ENCODE results near the gene ATF7IP.
"Not testable (repeated sequence)": the region's sequence is repeated elsewhere in the genome, so short reads cannot be mapped to it uniquely, and the experiment has no call there.

ATF7IP gene

DNA sequence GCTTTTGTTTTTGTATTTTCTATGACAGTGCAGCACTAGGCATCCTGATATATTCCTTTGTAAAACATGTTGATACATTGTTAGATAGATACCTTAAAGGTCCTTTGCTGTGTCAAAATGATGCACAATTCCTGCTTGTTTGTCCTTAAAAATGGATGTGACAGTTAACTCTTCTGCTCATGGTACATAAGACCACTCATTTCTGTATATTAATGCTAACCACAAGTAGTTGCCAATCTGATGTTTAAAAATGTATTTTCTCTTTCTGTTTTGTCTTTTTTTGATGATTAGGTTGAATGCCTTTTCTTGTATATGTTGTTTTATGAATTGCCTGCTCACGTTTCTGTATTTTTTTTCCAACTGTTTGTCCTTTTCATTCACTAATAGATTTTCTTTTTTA lies 35.1 kb downstream of the ATF7IP start:
- H3K27me3 ChIP-seq (ENCODE audit: control insufficient read depth, insufficient read depth, low read length), result no peaks in the 10 kb centered on the region
- H3K9me3 ChIP-seq (ENCODE audit: control insufficient read depth, insufficient read depth, low read length), result no peaks in the 10 kb centered on the region
- peaks cover 43% of the 10 kb centered on the region for H3K4me1 ChIP-seq (ENCODE audit: control insufficient read depth, insufficient read depth, low read length)
- H3K27ac ChIP-seq (ENCODE audit: low read depth, low read length), result no peak overlapping the region
- H3K4me3 ChIP-seq (ENCODE audit: low read depth, low read length), result no peak overlapping the region
- no peak overlapping the region for H3K9ac ChIP-seq (ENCODE audit: low read depth, low read length)
- no peaks in the 10 kb centered on the region for H3K36me3 ChIP-seq (ENCODE audit: control insufficient read depth, insufficient read depth, low read length)

DNA sequence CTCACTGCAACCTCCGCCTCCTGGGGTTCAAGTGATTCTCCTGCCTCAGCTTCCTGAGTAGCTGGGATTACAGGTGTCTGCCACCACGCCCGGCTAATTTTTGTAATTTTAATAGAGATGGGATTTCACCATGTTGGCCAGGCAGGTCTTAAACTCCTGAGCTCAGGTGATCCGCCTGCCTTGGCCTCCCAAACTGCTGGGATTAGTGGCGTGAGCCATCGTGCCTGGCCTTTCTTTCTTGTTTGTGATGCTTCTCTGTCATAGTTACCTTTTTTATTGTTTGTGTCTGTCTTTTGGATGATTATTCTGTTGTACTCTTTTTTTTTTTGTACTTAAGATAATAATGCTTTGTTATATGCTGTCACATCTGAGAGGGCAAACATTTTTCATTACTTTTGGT lies 35.8 kb downstream of the ATF7IP start:
- not testable (repeated sequence) for H3K9me3 ChIP-seq (ENCODE audit: control insufficient read depth, insufficient read depth, low read length); H3K9ac ChIP-seq (ENCODE audit: low read depth, low read length); H3K36me3 ChIP-seq (ENCODE audit: control insufficient read depth, insufficient read depth, low read length); H3K4me3 ChIP-seq (ENCODE audit: low read depth, low read length); H3K27ac ChIP-seq (ENCODE audit: low read depth, low read length); H3K27me3 ChIP-seq (ENCODE audit: control insufficient read depth, insufficient read depth, low read length)
- H3K4me1 ChIP-seq (ENCODE audit: control insufficient read depth, insufficient read depth, low read length), result peaks cover 43% of the 10 kb centered on the region

DNA sequence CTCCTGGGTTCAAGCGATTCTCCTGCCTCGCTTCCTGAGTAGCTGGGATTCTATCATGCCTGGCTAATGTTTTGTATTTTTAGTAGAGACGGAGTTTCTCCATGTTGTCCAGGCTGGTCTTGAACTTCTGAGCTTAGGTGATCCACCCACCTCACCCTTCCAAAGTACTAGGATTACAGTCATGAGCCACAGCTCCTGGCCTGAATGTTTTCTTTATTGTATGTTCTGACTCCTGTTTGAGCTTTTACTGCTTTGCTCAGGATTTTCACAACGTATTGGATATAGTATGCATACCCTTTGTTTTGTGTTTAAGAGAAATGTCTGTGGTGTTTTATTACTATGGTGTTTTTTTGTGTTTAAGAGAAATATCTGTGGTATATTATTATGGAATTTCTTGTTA lies 37.2 kb downstream of the ATF7IP start:
- H3K36me3 ChIP-seq (ENCODE audit: control insufficient read depth, insufficient read depth, low read length), result no peaks in the 10 kb centered on the region
- no peaks in the 10 kb centered on the region for H3K27me3 ChIP-seq (ENCODE audit: control insufficient read depth, insufficient read depth, low read length)
- no peak overlapping the region for H3K4me3 ChIP-seq (ENCODE audit: low read depth, low read length)
- H3K9me3 ChIP-seq (ENCODE audit: control insufficient read depth, insufficient read depth, low read length), result no peaks in the 10 kb centered on the region
- no peak overlapping the region for H3K9ac ChIP-seq (ENCODE audit: low read depth, low read length)
- H3K4me1 ChIP-seq (ENCODE audit: control insufficient read depth, insufficient read depth, low read length), result peaks cover 37% of the 10 kb centered on the region
- H3K27ac ChIP-seq (ENCODE audit: low read depth, low read length), result no peak overlapping the region

DNA sequence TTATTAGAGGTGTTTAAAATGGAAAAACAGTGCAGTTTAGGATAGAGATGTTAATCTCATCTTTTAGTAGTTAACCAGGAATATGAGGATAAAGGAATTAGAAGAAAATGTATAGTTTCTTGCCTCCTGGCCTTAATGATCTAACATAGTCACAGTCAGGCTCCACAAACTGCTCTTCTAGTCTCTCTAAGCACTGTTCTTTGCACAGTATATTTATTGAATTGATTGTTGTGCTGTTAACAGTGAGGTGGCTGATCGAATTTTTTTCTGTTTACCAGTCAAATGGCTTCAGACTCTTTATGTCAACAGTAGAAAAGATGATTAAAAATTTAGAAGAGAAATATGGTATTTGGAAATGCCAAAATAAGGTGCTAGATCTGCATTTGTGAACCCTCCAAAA lies 37.8 kb downstream of the ATF7IP start:
- H3K9me3 ChIP-seq (ENCODE audit: control insufficient read depth, insufficient read depth, low read length), result no peaks in the 10 kb centered on the region
- peaks cover 38% of the 10 kb centered on the region for H3K4me1 ChIP-seq (ENCODE audit: control insufficient read depth, insufficient read depth, low read length)
- no peaks in the 10 kb centered on the region for H3K27me3 ChIP-seq (ENCODE audit: control insufficient read depth, insufficient read depth, low read length)
- no peak overlapping the region for H3K4me3 ChIP-seq (ENCODE audit: low read depth, low read length)
- H3K9ac ChIP-seq (ENCODE audit: low read depth, low read length), result no peak overlapping the region
- H3K36me3 ChIP-seq (ENCODE audit: control insufficient read depth, insufficient read depth, low read length), result no peaks in the 10 kb centered on the region
- H3K27ac ChIP-seq (ENCODE audit: low read depth, low read length), result no peak overlapping the region

DNA sequence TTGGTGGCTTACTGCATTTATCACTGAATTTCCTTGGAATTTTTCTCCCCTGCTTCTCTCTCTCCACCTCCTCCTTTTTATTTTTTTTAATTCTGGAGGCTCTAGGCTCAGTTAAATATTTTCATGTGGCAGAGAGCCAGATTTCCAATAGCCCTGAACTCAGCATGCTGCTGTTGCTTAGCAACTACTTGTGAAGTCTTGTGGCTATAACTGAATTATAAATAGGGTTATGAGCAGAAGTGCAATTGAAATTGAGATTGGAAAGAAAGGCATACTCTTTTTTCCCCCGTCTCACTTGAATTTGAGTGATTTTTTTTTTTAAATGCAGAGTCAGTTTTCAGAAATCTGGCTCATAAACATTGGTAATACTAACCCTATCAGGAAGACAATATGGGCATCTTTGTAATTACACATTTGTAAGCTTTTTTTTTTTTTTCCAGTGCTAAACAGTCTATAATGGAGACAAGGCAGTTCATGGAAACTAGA lies 38.3 kb downstream of the ATF7IP start:
- Histone ChIP-seq H3K9ac (ENCODE audit: low read depth, low read length) (no peak overlapping the region), H3K4me3 (ENCODE audit: low read depth, low read length) (no peak overlapping the region), H3K4me1 (ENCODE audit: control insufficient read depth, insufficient read depth, low read length) (peaks cover 38% of the 10 kb centered on the region), H3K27me3 (ENCODE audit: control insufficient read depth, insufficient read depth, low read length) (no peaks in the 10 kb centered on the region), H3K36me3 (ENCODE audit: control insufficient read depth, insufficient read depth, low read length) (no peaks in the 10 kb centered on the region), H3K9me3 (ENCODE audit: control insufficient read depth, insufficient read depth, low read length) (no peaks in the 10 kb centered on the region), H3K27ac (ENCODE audit: low read depth, low read length) (no peak overlapping the region)

DNA sequence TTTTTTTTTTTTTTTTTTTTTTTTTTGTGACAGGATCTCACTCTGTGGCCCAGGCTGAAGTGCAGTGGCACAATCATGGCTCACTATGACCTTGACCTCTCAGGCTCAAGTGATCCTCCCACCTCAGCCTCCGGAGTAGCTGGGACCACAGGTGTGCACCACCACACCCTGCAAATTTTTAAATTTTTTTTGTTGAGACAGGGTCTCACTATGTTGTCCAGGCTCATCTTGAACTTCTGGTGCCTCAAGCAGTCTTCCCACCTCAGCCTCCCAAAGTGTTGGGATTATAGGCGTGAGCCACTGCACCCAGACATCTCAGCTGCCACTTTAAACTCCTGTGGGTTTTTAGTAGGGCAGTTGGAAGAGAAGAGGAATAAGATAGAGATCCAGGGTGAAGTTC lies 39.9 kb downstream of the ATF7IP start:
- H3K4me3 ChIP-seq (ENCODE audit: low read depth, low read length); H3K9me3 ChIP-seq (ENCODE audit: control insufficient read depth, insufficient read depth, low read length); H3K27me3 ChIP-seq (ENCODE audit: control insufficient read depth, insufficient read depth, low read length); H3K9ac ChIP-seq (ENCODE audit: low read depth, low read length); H3K27ac ChIP-seq (ENCODE audit: low read depth, low read length); H3K36me3 ChIP-seq (ENCODE audit: control insufficient read depth, insufficient read depth, low read length): not testable (repeated sequence)
- peaks cover 27% of the 10 kb centered on the region for H3K4me1 ChIP-seq (ENCODE audit: control insufficient read depth, insufficient read depth, low read length)

DNA sequence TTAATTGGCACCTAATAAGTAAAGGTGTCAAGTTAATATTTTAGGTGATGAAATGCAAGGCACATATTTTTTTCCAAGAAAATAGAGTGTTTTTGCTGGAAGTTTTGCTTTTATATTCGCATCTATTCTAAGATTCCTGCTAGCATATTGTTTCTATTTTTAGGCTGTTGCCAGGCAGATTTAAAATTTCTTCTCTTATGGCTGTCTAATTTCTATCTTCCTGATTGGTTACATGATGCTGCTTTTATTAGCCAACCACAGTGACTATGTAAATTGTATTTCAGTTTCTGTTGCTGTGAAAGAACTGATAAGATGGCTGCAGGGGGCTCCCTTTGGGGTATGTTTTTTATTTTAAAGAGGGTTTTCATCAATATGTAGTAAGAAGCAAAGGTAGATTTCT lies 42.7 kb downstream of the ATF7IP start:
- H3K9ac ChIP-seq (ENCODE audit: low read depth, low read length), result no peak overlapping the region
- H3K27ac ChIP-seq (ENCODE audit: low read depth, low read length), result no peak overlapping the region
- H3K4me1 ChIP-seq (ENCODE audit: control insufficient read depth, insufficient read depth, low read length), result peaks cover 11% of the 10 kb centered on the region
- H3K36me3 ChIP-seq (ENCODE audit: control insufficient read depth, insufficient read depth, low read length), result no peaks in the 10 kb centered on the region
- no peaks in the 10 kb centered on the region for H3K27me3 ChIP-seq (ENCODE audit: control insufficient read depth, insufficient read depth, low read length)
- no peaks in the 10 kb centered on the region for H3K9me3 ChIP-seq (ENCODE audit: control insufficient read depth, insufficient read depth, low read length)
- H3K4me3 ChIP-seq (ENCODE audit: low read depth, low read length), result no peak overlapping the region

DNA sequence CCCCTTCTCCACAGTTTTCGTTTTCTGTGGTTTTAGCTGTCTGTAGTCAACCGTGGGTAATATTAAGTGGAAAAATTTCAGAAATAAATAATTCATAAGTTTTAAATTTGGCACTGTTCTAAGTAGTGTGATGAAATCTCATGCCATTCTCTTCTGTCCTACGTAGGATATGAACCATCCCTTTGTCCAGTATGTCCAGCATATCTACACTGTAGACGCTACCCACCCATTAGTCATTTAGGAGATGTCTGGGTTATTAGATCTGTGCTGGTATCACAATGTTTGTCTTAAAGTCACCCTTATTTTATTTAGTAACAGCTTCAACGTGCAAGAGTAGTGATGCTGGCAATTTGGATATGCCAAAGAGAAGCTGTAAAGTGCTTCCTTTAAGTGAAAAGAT lies 44.7 kb downstream of the ATF7IP start:
- Histone ChIP-seq H3K9me3 (ENCODE audit: control insufficient read depth, insufficient read depth, low read length) (no peaks in the 10 kb centered on the region), H3K4me1 (ENCODE audit: control insufficient read depth, insufficient read depth, low read length) (peaks cover 20% of the 10 kb centered on the region), H3K4me3 (ENCODE audit: low read depth, low read length) (no peak overlapping the region), H3K27me3 (ENCODE audit: control insufficient read depth, insufficient read depth, low read length) (no peaks in the 10 kb centered on the region), H3K27ac (ENCODE audit: low read depth, low read length) (no peak overlapping the region), H3K36me3 (ENCODE audit: control insufficient read depth, insufficient read depth, low read length) (no peaks in the 10 kb centered on the region), H3K9ac (ENCODE audit: low read depth, low read length) (no peak overlapping the region)

DNA sequence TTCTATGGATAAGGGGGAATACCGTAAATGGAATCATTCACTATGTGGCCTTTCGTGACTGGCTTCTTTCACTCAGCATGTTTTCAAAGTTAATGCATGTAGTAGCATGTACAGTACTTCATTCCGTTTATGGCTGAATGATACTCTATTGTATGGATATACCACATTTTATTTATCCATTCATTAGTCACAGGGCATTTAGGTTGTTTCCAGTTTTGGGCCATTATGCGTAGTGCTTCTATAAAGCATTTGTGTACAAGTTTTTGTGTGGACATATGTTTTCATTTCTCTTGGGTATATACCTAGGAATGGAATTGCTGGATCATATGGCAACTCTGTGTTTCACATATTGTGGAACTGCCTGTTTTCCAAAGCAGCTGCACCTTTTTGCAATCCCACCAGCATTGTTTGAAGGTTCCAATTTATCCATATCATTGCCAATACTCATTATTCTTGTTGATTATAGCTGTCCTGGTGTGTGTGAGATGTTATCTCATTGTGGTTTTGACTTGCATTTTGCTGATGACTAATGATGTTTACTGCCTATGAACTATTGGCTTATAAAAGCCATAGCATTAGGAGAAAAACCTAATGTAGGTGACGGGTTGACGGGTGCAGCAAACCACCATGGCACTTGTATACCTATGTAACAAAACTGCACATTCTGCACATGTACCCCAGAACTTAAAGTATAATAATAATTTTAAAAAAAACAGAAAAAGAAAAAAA lies 45.5 kb downstream of the ATF7IP start:
- H3K27me3 ChIP-seq (ENCODE audit: control insufficient read depth, insufficient read depth, low read length), result no peaks in the 10 kb centered on the region
- H3K9me3 ChIP-seq (ENCODE audit: control insufficient read depth, insufficient read depth, low read length), result no peaks in the 10 kb centered on the region
- no peak overlapping the region for H3K27ac ChIP-seq (ENCODE audit: low read depth, low read length)
- H3K9ac ChIP-seq (ENCODE audit: low read depth, low read length), result no peak overlapping the region
- no peak overlapping the region for H3K4me3 ChIP-seq (ENCODE audit: low read depth, low read length)
- H3K36me3 ChIP-seq (ENCODE audit: control insufficient read depth, insufficient read depth, low read length), result no peaks in the 10 kb centered on the region
- H3K4me1 ChIP-seq (ENCODE audit: control insufficient read depth, insufficient read depth, low read length), result peaks cover 23% of the 10 kb centered on the region

DNA sequence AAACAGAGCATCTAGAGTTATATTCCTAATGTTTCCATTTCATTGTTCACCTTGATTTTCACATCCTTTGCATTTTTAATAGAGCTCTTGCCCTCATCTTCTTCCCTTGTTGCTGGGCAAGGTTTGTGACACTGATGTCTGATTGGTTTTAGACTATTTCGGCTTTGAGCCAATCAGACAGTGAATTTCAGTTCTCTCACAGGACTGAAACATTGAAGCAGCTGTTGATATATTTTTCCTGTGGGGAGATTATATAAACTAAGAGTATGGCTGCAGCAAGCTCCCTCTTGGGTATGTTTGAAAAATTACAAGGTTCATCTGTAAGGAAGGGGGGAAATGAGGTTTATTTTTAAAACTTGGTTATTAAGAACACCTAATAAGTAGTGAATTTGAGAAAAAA lies 51.2 kb downstream of the ATF7IP start:
- H3K27ac ChIP-seq (ENCODE audit: low read depth, low read length), result peak overlapping the region; percentile 71
- no peak overlapping the region for H3K9ac ChIP-seq (ENCODE audit: low read depth, low read length)
- H3K9me3 ChIP-seq (ENCODE audit: control insufficient read depth, insufficient read depth, low read length), result no peaks in the 10 kb centered on the region
- no peaks in the 10 kb centered on the region for H3K27me3 ChIP-seq (ENCODE audit: control insufficient read depth, insufficient read depth, low read length)
- H3K4me3 ChIP-seq (ENCODE audit: low read depth, low read length), result no peak overlapping the region; the same call in 1 of the 2 replicates
- H3K36me3 ChIP-seq (ENCODE audit: control insufficient read depth, insufficient read depth, low read length), result peaks cover 10% of the 10 kb centered on the region; the same call in 1 of the 2 replicates
- H3K4me1 ChIP-seq (ENCODE audit: control insufficient read depth, insufficient read depth, low read length), result peaks cover 63% of the 10 kb centered on the region

DNA sequence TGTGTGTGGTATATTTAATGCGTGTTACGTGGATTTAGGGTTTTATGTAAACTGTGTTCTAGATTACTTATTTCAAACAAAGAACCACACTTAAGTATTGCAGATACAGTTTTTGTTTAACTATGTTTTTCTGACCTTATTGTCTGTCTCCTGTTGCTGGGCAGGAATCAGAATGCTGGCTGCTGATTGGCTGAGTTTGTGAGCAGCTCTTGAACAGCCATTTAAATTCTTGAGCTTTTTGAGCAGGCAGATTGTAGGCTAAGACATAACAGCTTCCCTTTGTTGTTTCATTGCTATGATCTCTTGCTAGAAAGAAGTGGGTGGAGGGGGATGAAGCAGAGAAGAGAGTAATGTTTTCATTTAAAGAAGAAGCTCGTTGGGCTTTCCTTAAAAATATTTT lies 52.2 kb downstream of the ATF7IP start:
- H3K27ac ChIP-seq (ENCODE audit: low read depth, low read length), result peak overlapping the region; percentile 71
- H3K4me3 ChIP-seq (ENCODE audit: low read depth, low read length), result 0 out of 2 replicates have a peak overlapping the region, but pooled peaks have one; percentile 5
- H3K9me3 ChIP-seq (ENCODE audit: control insufficient read depth, insufficient read depth, low read length), result no peaks in the 10 kb centered on the region
- peak overlapping the region; percentile 16; the same call in 1 of the 2 replicates for H3K9ac ChIP-seq (ENCODE audit: low read depth, low read length)
- no peaks in the 10 kb centered on the region for H3K27me3 ChIP-seq (ENCODE audit: control insufficient read depth, insufficient read depth, low read length)
- H3K36me3 ChIP-seq (ENCODE audit: control insufficient read depth, insufficient read depth, low read length), result peaks cover 12% of the 10 kb centered on the region; the same call in 1 of the 2 replicates
- H3K4me1 ChIP-seq (ENCODE audit: control insufficient read depth, insufficient read depth, low read length), result peaks cover 63% of the 10 kb centered on the region
